Measurements from ENCODE around the gene CDX1. TPM values are rescaled to one million over a fixed set of nuclear protein-coding genes. Genes with fewer than 3 reads are reported as not detected.

The CDX1 gene
- total and polyA plus RNA-seq, 2 of the 8 experiments (the other 6 are each of a cell fraction or from before 2014, with no cell fraction given) = not detected

- TF ChIP-seq ZNF274 (IDR thresholded peaks at IDR 0.05; ENCODE audit: borderline replicate concordance, extremely low read depth, low read length) = no peak
These were observed 32.9 kb upstream of the CDX1 start (continued) for GRCh38 chr5:150133581-150134197.

All from H1 (cell line).